ENCODE data around the gene DCBLD1.

DNA sequence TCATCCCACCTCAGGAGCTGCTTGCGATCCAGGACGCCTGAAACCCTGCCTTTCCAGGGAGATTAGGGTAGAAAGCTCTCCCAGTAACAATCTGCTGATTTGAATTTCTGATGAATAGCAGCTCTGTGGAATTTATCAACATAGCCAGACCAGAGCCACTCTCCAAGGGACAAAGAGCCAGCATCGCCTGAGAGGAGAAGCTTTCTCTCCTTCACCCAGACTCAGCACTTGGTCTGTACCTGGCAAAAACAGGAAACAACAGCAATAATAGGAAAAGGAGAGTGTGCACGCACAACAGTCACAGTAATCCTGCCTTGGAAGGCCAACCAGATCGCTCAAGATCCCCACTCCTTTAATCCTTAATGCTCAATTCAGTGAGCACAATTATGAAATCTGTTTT is 34.5 kb upstream of the DCBLD1 start:
- TF ChIP-seq CTCF (conservative IDR thresholded peaks at IDR 0.05; ENCODE audit: low read depth, low read length) (no peak), CHD1 (IDR thresholded peaks at IDR 0.05; ENCODE audit: low read depth, low read length) (no peak), BHLHE40 (IDR thresholded peaks at IDR 0.05; ENCODE audit: low read depth, low read length) (no peak), MAFK (IDR thresholded peaks at IDR 0.05; ENCODE audit: low read depth, low read length) (no peak), SMC3 (IDR thresholded peaks at IDR 0.05; ENCODE audit: low read depth, low read length) (no peak), CEBPB (IDR thresholded peaks at IDR 0.05; ENCODE audit: low read depth, low read length) (no peak), RAD21 (IDR thresholded peaks at IDR 0.05; ENCODE audit: low read length) (no peak), POLR2A (IDR thresholded peaks at IDR 0.05; ENCODE audit: low read depth, low read length) (no peak), RCOR1 (IDR thresholded peaks at IDR 0.05; ENCODE audit: insufficient replicate concordance, low read length) (no peak), RFX5 (IDR thresholded peaks at IDR 0.05; ENCODE audit: low read depth, low read length) (no peak), MAZ (IDR thresholded peaks at IDR 0.05; ENCODE audit: borderline replicate concordance, low read depth, low read length) (no peak), FOS (IDR thresholded peaks at IDR 0.05; ENCODE audit: low read depth, low read length) (no peak)
- TF ChIP-seq, protein P1, sequence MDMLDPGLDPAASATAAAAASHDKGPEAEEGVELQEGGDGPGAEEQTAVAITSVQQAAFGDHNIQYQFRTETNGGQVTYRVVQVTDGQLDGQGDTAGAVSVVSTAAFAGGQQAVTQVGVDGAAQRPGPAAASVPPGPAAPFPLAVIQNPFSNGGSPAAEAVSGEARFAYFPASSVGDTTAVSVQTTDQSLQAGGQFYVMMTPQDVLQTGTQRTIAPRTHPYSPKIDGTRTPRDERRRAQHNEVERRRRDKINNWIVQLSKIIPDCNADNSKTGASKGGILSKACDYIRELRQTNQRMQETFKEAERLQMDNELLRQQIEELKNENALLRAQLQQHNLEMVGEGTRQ (IDR thresholded peaks at IDR 0.05; ENCODE audit: low read depth, low read length), result no peak
